ENCODE results near the gene CAMSAP3. TPM values are rescaled to one million over a fixed set of nuclear protein-coding genes. Genes with fewer than 3 reads are reported as not detected.
A peak's percentile ranks its signal among the peaks of the same experiment; 100 is the strongest.

Gene CAMSAP3
- total and polyA plus RNA-seq, 5 donors from 2014 or later: not detected

DNA sequence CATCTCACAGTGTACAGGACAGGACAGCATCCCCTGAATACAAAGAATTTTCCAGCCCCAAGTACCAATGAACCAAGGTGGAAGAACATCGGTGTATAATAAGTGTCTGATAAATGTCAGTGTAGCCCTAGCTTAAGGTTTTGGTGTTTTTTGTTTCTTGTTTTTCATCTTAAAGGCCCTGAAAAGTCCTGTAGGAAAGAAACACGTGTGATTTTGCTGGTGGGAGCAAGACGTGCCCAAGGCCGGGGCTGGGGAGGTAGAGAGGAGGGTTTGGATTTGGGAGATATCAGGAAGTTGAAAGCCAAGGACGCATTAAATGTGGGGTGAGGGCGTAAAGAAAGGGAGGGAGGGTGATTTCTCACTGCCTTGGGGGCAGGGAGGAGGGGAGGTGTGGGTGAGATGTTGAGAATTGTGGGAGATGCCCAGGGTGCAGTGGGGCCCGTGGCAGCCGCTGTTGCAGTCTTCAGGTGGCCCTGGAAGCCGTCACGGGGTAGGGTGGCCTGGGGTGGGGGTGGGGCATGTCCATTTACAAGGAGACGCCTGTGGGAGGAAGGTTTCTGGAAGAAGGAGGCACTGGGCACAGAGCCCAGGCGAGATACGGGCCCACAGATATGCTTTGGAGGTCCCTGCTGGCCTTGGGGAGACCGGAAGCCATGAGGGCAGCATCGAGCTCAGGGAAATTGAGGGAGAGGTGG is 6.7 kb downstream of the CAMSAP3 start:
- no peak for DNase-seq
- H3K36me3 ChIP-seq (ENCODE audit: control insufficient read depth, insufficient read depth, low read length): no peaks in the 10 kb centered on the region
- Mint-ChIP-seq H3K36me3 (no peaks in the 10 kb centered on the region), H3K27me3 (peaks cover 12% of the 10 kb centered on the region), H3K4me3 (no peak overlapping the region), H3K9me3 (peaks cover 0 to 5% (median 0%) of the 10 kb centered on the region in 7 donors), H3K27ac (no peak overlapping the region), H3K4me1 (peaks cover 0 to 4% (median 0%) of the 10 kb centered on the region in 4 donors)
- H3K9me3 ChIP-seq (ENCODE audit: control insufficient read depth in 2 of 2, low read length in 2 of 2): no peaks in the 10 kb centered on the region
- H3K27me3 ChIP-seq (ENCODE audit: control insufficient read depth, insufficient read depth, low read length): peaks cover 5% of the 10 kb centered on the region
- H3K4me1 ChIP-seq (ENCODE audit: control insufficient read depth, insufficient read depth, low read length, poor library complexity, severe bottlenecking): no peaks in the 10 kb centered on the region
- no peak overlapping the region for H3K4me3 ChIP-seq (ENCODE audit: low read depth, low read length)
- H3K27ac ChIP-seq (ENCODE audit: insufficient read depth, low read length, poor library complexity, severe bottlenecking): no peak overlapping the region
- no peak for ATAC-seq (ENCODE audit: low read depth in 2 of 2)

DNA sequence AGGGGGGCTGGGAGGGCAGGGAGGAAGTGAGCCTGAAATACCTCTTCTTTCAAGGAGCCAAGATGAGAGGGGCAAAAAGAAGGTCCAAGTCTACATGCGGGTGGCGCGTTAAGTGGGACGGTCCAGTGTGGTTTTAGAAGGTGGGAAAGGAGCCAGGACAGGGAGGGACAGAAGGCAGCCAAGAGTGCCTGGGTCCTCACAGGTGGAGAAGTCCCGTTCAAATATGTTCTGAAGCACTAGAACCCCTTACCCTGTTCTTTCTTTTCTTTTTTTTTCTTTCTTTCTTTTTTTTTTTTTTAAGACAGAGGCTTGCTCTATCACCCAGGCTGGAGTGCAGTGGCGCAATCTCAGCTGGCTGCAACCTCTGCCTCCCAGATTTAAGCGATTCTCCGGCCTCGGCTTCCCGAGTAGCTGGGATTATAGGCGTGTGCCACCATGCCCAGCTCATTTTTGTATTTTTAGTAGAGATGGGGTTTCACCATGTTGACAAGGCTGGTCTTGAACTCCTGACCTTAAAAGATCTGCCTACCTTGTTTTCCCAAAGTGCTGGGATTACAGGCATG is 7.4 kb downstream of the CAMSAP3 start:
- Histone ChIP-seq H3K9me3 (ENCODE audit: control insufficient read depth in 2 of 2, low read length in 2 of 2) (no peaks in the 10 kb centered on the region), H3K27ac (ENCODE audit: insufficient read depth, low read length, poor library complexity, severe bottlenecking) (no peak overlapping the region), H3K36me3 (ENCODE audit: control insufficient read depth, insufficient read depth, low read length) (no peaks in the 10 kb centered on the region), H3K4me3 (ENCODE audit: low read depth, low read length) (no peak overlapping the region), H3K27me3 (ENCODE audit: control insufficient read depth, insufficient read depth, low read length) (peaks cover 5% of the 10 kb centered on the region), H3K4me1 (ENCODE audit: control insufficient read depth, insufficient read depth, low read length, poor library complexity, severe bottlenecking) (no peaks in the 10 kb centered on the region)
- Mint-ChIP-seq H3K4me1 (no peaks in the 10 kb centered on the region), H3K9me3 (peaks cover 0 to 5% (median 0%) of the 10 kb centered on the region in 7 donors), H3K36me3 (no peaks in the 10 kb centered on the region), H3K27ac (no peak overlapping the region), H3K4me3 (no peak overlapping the region), H3K27me3 (peaks cover 6% of the 10 kb centered on the region)
- ATAC-seq (ENCODE audit: low read depth in 2 of 2) (no peak), DNase-seq (no peak)

DNA sequence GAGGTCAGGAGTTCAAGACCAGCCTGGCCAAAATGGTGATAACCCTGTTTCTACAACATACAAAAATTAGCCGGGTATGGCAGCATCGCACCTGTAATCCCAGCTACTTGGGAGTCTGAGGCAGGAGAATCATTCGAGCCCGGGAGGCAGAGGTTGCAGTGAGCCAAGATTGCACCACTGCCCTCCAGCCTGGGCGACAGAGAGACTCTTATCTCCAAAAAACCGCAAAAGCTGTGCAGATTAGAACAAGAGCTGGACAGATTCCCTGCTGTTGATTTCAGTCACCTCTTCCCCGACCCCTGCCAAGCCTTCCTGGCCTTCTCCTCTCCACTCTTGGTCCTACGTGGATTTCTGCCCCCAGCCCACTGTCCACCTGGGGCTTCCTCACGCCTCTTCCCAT is 8.3 kb downstream of the CAMSAP3 start:
- H3K27me3 Mint-ChIP-seq: no peaks in the 10 kb centered on the region
- Histone ChIP-seq H3K4me1 (ENCODE audit: control insufficient read depth, insufficient read depth, low read length, poor library complexity, severe bottlenecking) (no peaks in the 10 kb centered on the region), H3K27ac (ENCODE audit: insufficient read depth, low read length, poor library complexity, severe bottlenecking) (no peak overlapping the region), H3K36me3 (ENCODE audit: control insufficient read depth, insufficient read depth, low read length) (no peaks in the 10 kb centered on the region), H3K9me3 (ENCODE audit: control insufficient read depth in 2 of 2, low read length in 2 of 2) (no peaks in the 10 kb centered on the region), H3K4me3 (ENCODE audit: low read depth, low read length) (no peak overlapping the region), H3K27me3 (ENCODE audit: control insufficient read depth, insufficient read depth, low read length) (no peaks in the 10 kb centered on the region)
- H3K4me1 Mint-ChIP-seq: no peaks in the 10 kb centered on the region
- H3K36me3 Mint-ChIP-seq: no peaks in the 10 kb centered on the region
- no peak overlapping the region for H3K4me3 Mint-ChIP-seq
- no peak overlapping the region for H3K27ac Mint-ChIP-seq
- ATAC-seq (ENCODE audit: low read depth in 2 of 2): no peak
- peaks cover 0 to 5% (median 0%) of the 10 kb centered on the region in 7 donors for H3K9me3 Mint-ChIP-seq
- DNase-seq: no peak

DNA sequence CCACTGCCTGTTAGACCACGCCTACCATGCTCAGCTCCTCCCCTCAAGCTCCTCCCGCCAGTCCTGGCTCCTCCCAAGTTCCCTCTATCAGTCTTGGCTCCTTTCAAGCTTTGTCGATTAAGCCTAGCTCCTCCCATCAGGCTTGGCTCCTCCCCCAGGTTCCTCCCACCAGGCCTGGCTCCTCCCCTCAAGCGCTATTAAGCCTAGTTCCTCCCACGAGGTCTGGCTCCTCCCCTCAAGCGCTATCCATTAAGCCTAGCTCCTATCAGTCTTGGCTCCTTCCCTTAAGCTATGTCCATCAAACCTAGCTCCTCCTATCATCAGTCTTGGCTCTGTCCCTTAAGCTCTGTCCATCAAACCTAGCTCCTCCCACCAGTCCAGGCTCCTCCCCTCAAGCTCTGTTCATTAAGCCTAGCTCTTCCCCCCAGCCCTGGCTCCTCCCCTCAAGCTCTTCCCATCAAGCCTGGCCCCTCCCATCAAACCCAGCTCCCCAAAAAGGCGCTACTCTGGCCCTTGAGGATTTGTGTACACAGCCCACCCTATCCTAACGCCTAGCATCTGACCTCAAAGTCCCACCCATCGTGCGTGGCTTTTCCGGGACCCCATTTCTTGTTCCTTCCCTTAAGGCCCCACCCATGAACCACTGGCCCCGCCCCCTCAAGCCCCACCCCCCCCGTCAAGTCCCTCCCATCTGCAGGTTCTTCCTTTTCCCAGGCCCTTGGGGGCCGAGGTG is 10.0 kb downstream of the CAMSAP3 start:
- no peaks in the 10 kb centered on the region for H3K4me1 Mint-ChIP-seq
- peaks cover 0 to 5% (median 0%) of the 10 kb centered on the region in 7 donors for H3K9me3 Mint-ChIP-seq
- ATAC-seq (ENCODE audit: low read depth in 2 of 2) (no peak), DNase-seq (peak in 2 of 3 donors; percentile 13 to 40)
- no peaks in the 10 kb centered on the region for H3K27me3 Mint-ChIP-seq
- no peaks in the 10 kb centered on the region for H3K36me3 Mint-ChIP-seq
- no peaks in the 10 kb centered on the region for H3K9me3 ChIP-seq (ENCODE audit: control insufficient read depth in 2 of 2, low read length in 2 of 2)
- H3K4me3 Mint-ChIP-seq: no peak overlapping the region
- no peaks in the 10 kb centered on the region for H3K4me1 ChIP-seq (ENCODE audit: control insufficient read depth, insufficient read depth, low read length, poor library complexity, severe bottlenecking)
- peak overlapping the region in 1 of 3 donors; percentile 48 for H3K27ac Mint-ChIP-seq
- no peak overlapping the region for H3K4me3 ChIP-seq (ENCODE audit: low read depth, low read length)
- no peaks in the 10 kb centered on the region for H3K36me3 ChIP-seq (ENCODE audit: control insufficient read depth, insufficient read depth, low read length)
- H3K27ac ChIP-seq (ENCODE audit: insufficient read depth, low read length, poor library complexity, severe bottlenecking): no peak overlapping the region
- no peaks in the 10 kb centered on the region for H3K27me3 ChIP-seq (ENCODE audit: control insufficient read depth, insufficient read depth, low read length)

DNA sequence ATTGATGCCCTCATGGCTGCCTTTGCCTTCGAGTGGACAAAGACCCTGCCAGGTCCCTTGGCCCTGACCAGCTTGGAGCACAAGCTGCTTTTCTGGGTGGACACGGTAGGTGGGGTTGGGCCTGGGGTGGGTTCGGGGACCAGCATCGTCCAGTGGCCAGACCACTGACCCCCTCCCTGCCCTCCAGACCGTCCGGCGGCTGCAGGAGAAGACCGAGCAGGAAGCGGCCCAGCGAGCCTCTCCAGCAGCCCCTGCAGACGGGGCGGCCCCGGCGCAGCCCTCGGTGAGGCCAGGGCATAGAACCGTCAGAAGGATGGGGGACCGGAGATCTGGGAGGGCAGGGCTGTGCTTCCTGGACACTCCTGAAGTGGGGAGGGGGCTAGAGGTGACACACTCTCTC is 10.6 kb downstream of the CAMSAP3 start:
- no peak overlapping the region for H3K4me3 Mint-ChIP-seq
- no peaks in the 10 kb centered on the region for H3K27me3 Mint-ChIP-seq
- no peak overlapping the region for H3K27ac ChIP-seq (ENCODE audit: insufficient read depth, low read length, poor library complexity, severe bottlenecking)
- no peaks in the 10 kb centered on the region for H3K4me1 Mint-ChIP-seq
- ATAC-seq (ENCODE audit: low read depth in 2 of 2) (no peak), DNase-seq (no peak)
- H3K36me3 Mint-ChIP-seq: no peaks in the 10 kb centered on the region
- H3K36me3 ChIP-seq (ENCODE audit: control insufficient read depth, insufficient read depth, low read length): no peaks in the 10 kb centered on the region
- H3K4me1 ChIP-seq (ENCODE audit: control insufficient read depth, insufficient read depth, low read length, poor library complexity, severe bottlenecking): no peaks in the 10 kb centered on the region
- H3K9me3 Mint-ChIP-seq: peaks cover 0 to 4% (median 0%) of the 10 kb centered on the region in 7 donors
- no peak overlapping the region for H3K4me3 ChIP-seq (ENCODE audit: low read depth, low read length)
- no peak overlapping the region for H3K27ac Mint-ChIP-seq
- H3K27me3 ChIP-seq (ENCODE audit: control insufficient read depth, insufficient read depth, low read length): no peaks in the 10 kb centered on the region
- no peaks in the 10 kb centered on the region for H3K9me3 ChIP-seq (ENCODE audit: control insufficient read depth in 2 of 2, low read length in 2 of 2)

DNA sequence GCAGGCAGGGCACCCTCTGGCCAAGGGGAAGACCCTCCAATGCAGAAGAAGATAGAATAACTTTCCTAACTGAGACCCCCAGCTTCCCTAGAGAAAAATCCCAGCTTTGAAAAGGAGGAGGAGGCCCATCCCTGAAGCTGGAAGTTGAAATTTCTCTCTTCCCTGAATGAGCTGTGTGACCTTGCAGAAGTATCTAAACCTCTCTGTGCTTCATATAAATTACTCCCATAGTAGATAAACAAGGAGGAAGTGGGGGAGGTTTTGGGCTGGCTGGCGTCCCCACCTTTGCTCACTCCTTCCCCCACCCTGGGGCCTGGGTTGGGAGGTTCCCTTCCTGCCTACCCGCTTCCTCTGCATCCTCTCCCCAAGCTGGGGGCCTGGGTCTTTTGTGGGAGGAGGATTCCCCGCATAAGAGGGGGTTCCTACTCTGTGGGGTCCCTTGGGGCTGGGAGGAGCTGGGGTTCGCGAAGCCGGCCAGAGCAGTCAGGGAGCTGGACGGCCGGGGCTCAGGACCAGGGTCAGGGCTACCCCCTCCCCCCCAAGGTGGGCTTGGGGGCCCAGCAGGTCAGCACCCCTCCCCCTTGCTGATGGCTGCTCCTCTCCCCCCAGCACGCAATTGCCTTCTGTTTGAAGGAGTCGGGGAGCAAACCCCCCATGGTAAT is 11.7 kb downstream of the CAMSAP3 start:
- Mint-ChIP-seq H3K27ac (no peak overlapping the region), H3K9me3 (peaks cover 0 to 1% (median 0%) of the 10 kb centered on the region in 7 donors), H3K4me3 (no peak overlapping the region), H3K27me3 (no peaks in the 10 kb centered on the region), H3K36me3 (no peaks in the 10 kb centered on the region), H3K4me1 (no peaks in the 10 kb centered on the region)
- Histone ChIP-seq H3K4me1 (ENCODE audit: control insufficient read depth, insufficient read depth, low read length, poor library complexity, severe bottlenecking) (no peaks in the 10 kb centered on the region), H3K4me3 (ENCODE audit: low read depth, low read length) (no peak overlapping the region), H3K27ac (ENCODE audit: insufficient read depth, low read length, poor library complexity, severe bottlenecking) (no peak overlapping the region), H3K27me3 (ENCODE audit: control insufficient read depth, insufficient read depth, low read length) (no peaks in the 10 kb centered on the region), H3K9me3 (ENCODE audit: control insufficient read depth in 2 of 2, low read length in 2 of 2) (no peaks in the 10 kb centered on the region), H3K36me3 (ENCODE audit: control insufficient read depth, insufficient read depth, low read length) (no peaks in the 10 kb centered on the region)
- ATAC-seq (ENCODE audit: low read depth in 2 of 2): no peak
- DNase-seq: no peak

DNA sequence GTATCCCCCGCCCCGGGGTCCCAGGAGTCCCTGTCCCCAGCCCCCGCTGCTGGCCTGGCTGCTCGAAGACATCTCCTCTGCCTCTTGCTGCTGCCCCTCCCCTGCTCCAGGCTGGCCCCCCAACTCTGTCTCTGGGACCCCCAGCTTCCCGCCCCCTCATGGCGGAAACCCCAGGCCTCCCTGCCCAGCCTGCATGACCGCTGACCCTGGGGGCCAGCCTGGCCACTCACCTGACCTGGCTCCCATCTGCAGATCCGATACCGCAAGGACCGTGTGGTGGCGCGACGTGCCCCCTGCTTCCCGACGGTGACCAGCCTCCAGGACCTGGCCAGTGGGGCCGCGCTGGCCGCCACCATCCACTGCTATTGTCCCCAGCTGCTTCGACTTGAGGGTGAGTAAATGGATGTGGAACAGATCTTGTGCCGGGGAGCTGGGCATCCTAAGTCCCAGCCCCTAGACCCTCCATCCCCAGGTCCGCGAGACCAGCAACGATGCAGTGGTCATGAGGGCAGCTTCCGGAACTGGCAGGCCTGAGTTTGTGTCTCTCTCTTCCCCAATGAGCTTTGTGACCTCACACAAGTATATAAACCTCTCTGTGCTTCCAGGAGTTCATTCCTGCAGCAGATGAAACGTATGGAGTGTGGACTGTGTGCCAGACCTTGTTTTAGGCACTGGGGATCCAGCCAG is 12.4 kb downstream of the CAMSAP3 start:
- Mint-ChIP-seq H3K27ac (no peak overlapping the region), H3K36me3 (no peaks in the 10 kb centered on the region), H3K27me3 (no peaks in the 10 kb centered on the region), H3K9me3 (peaks cover 0 to 1% (median 0%) of the 10 kb centered on the region in 7 donors), H3K4me1 (no peaks in the 10 kb centered on the region), H3K4me3 (no peak overlapping the region)
- Histone ChIP-seq H3K4me3 (ENCODE audit: low read depth, low read length) (no peak overlapping the region), H3K9me3 (ENCODE audit: control insufficient read depth in 2 of 2, low read length in 2 of 2) (no peaks in the 10 kb centered on the region), H3K4me1 (ENCODE audit: control insufficient read depth, insufficient read depth, low read length, poor library complexity, severe bottlenecking) (no peaks in the 10 kb centered on the region), H3K27me3 (ENCODE audit: control insufficient read depth, insufficient read depth, low read length) (no peaks in the 10 kb centered on the region), H3K27ac (ENCODE audit: insufficient read depth, low read length, poor library complexity, severe bottlenecking) (no peak overlapping the region), H3K36me3 (ENCODE audit: control insufficient read depth, insufficient read depth, low read length) (no peaks in the 10 kb centered on the region)
- no peak for ATAC-seq (ENCODE audit: low read depth in 2 of 2)
- no peak for DNase-seq
